ENCODE data around the gene QSOX1. TPM values are rescaled to one million over a fixed set of nuclear protein-coding genes. Genes with fewer than 3 reads are reported as not detected.

Gene QSOX1
- total and polyA plus RNA-seq, 9 of the 15 experiments (the other 6 are each of a cell fraction or from before 2014, with no cell fraction given): 4.0 to 53.1 (median 15.0) TPM

DNA sequence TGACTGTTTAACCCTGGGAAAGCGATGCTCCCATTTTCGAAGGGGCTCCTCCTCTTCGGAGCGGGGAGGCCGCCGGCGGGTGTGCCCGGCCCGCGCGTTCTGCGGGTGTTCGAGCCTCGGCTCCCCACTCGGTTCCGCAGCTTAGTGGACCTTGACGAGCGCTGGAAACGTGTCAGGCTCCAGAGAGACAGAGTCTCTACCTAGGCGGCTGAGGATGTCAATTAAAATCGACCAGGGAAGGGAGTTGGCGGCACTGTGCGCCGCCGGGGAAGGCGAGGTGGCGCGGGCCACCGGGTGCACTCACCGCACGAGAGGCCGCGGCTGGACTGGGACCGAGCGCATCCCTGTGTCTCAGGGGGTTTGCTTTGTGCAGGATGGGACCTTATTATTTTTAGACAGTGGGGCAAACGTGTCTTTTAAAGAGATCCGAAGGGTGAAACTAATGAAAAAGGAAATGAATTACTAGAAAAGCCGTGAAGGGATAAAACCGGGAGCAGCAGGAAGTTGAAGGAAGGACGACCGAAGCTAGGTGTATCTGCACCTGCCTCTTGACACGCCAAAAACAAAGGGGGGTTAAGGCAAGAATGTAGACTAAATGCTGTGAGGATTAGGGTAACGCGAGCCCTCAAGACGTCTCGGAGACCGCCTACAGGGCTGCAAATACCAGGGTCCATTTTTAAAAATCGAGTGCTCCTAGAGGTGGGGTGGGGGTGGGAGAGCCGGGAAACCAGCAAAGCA is 81.0 kb downstream of the QSOX1 start:
- Histone ChIP-seq H3K4me2 (ENCODE audit: insufficient read depth, low read length) (no peak overlapping the region), H3K9me1 (ENCODE audit: control insufficient read depth, insufficient read depth, low read length) (no peaks in the 10 kb centered on the region), H3K27ac (ENCODE audit: extremely low read depth, low read depth, low read length) (no peak overlapping the region), H3K27me3 (ENCODE audit: control insufficient read depth in 2 of 2, insufficient read depth in 2 of 2, low read length in 2 of 2) (peaks cover 76 to 82% of the 10 kb centered on the region in 2 experiments), H3K79me2 (ENCODE audit: control insufficient read depth, insufficient read depth, low read length) (no peaks in the 10 kb centered on the region), H3K4me3 (no peak overlapping the region), H3K4me1 (replicated peaks in 1 of 2; ENCODE audit: control insufficient read depth in 2 of 2, insufficient read depth in 2 of 2, low read length in 2 of 2) (peaks cover 0 to 34% of the 10 kb centered on the region in 2 experiments; a peak in 3 of 5 replicates), H3K9ac (ENCODE audit: insufficient read depth in 1 of 2, low read depth in 2 of 2, low read length in 2 of 2) (no peak overlapping the region), H3K9me3 (replicated peaks; ENCODE audit: control insufficient read depth, insufficient read depth, low read depth, low read length) (no peaks in the 10 kb centered on the region), H4K20me1 (replicated peaks; ENCODE audit: control insufficient read depth, insufficient read depth, low read length) (peaks cover 9% of the 10 kb centered on the region; the same call in 1 of the 2 replicates), H3K36me3 (ENCODE audit: control insufficient read depth, insufficient read depth, low read length) (no peaks in the 10 kb centered on the region), H2AFZ (ENCODE audit: low read depth, low read length) (no peak overlapping the region)
- DNase-seq (ENCODE audit: extremely low read depth in 1 of 4, low spot score in 3 of 4) (no peak), ATAC-seq (no peak), FAIRE-seq (no peak)
- BruUV-seq (replicated peaks): no TSS peak
- in situ Hi-C loops (cut with MboI): no loop called here
- intact Hi-C loops (cut with micrococcal nuclease): no loop called here
- WGBS (ENCODE audit: insufficient coverage, low coverage, missing lambda C conversion rate): 47% methylated on average over 48 of the region's 49 CpGs
- TF ChIP-seq, protein P1, sequence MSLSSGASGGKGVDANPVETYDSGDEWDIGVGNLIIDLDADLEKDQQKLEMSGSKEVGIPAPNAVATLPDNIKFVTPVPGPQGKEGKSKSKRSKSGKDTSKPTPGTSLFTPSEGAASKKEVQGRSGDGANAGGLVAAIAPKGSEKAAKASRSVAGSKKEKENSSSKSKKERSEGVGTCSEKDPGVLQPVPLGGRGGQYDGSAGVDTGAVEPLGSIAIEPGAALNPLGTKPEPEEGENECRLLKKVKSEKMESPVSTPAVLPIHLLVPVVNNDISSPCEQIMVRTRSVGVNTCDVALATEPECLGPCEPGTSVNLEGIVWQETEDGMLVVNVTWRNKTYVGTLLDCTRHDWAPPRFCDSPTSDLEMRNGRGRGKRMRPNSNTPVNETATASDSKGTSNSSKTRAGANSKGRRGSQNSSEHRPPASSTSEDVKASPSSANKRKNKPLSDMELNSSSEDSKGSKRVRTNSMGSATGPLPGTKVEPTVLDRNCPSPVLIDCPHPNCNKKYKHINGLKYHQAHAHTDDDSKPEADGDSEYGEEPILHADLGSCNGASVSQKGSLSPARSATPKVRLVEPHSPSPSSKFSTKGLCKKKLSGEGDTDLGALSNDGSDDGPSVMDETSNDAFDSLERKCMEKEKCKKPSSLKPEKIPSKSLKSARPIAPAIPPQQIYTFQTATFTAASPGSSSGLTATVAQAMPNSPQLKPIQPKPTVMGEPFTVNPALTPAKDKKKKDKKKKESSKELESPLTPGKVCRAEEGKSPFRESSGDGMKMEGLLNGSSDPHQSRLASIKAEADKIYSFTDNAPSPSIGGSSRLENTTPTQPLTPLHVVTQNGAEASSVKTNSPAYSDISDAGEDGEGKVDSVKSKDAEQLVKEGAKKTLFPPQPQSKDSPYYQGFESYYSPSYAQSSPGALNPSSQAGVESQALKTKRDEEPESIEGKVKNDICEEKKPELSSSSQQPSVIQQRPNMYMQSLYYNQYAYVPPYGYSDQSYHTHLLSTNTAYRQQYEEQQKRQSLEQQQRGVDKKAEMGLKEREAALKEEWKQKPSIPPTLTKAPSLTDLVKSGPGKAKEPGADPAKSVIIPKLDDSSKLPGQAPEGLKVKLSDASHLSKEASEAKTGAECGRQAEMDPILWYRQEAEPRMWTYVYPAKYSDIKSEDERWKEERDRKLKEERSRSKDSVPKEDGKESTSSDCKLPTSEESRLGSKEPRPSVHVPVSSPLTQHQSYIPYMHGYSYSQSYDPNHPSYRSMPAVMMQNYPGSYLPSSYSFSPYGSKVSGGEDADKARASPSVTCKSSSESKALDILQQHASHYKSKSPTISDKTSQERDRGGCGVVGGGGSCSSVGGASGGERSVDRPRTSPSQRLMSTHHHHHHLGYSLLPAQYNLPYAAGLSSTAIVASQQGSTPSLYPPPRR (CRISPR knock-in tag; IDR thresholded peaks at IDR 0.05; ENCODE audit: borderline replicate concordance): no peak
- TF ChIP-seq CBFA2T2 (conservative IDR thresholded peaks at IDR 0.05) (no peak), MAFK (IDR thresholded peaks at IDR 0.05; ENCODE audit: low read length) (no peak), CBX2 (IDR thresholded peaks at IDR 0.05; ENCODE audit: insufficient read depth, low read length, poor library complexity, severe bottlenecking) (peak; percentile 20)
- TF ChIP-seq, protein P2, sequence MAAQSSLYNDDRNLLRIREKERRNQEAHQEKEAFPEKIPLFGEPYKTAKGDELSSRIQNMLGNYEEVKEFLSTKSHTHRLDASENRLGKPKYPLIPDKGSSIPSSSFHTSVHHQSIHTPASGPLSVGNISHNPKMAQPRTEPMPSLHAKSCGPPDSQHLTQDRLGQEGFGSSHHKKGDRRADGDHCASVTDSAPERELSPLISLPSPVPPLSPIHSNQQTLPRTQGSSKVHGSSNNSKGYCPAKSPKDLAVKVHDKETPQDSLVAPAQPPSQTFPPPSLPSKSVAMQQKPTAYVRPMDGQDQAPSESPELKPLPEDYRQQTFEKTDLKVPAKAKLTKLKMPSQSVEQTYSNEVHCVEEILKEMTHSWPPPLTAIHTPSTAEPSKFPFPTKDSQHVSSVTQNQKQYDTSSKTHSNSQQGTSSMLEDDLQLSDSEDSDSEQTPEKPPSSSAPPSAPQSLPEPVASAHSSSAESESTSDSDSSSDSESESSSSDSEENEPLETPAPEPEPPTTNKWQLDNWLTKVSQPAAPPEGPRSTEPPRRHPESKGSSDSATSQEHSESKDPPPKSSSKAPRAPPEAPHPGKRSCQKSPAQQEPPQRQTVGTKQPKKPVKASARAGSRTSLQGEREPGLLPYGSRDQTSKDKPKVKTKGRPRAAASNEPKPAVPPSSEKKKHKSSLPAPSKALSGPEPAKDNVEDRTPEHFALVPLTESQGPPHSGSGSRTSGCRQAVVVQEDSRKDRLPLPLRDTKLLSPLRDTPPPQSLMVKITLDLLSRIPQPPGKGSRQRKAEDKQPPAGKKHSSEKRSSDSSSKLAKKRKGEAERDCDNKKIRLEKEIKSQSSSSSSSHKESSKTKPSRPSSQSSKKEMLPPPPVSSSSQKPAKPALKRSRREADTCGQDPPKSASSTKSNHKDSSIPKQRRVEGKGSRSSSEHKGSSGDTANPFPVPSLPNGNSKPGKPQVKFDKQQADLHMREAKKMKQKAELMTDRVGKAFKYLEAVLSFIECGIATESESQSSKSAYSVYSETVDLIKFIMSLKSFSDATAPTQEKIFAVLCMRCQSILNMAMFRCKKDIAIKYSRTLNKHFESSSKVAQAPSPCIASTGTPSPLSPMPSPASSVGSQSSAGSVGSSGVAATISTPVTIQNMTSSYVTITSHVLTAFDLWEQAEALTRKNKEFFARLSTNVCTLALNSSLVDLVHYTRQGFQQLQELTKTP (IDR thresholded peaks at IDR 0.05; ENCODE audit: low read depth in 1 of 2, partially characterized antibody in 2 of 2): no peak
- CTCF ChIA-PET (ENCODE audit: low intra/inter-chr PET ratio): no interaction called here
- POLR2A ChIA-PET: no interaction called here

Data from K562 (cell line).